Measurements from ENCODE around the gene MMP12.

DNA sequence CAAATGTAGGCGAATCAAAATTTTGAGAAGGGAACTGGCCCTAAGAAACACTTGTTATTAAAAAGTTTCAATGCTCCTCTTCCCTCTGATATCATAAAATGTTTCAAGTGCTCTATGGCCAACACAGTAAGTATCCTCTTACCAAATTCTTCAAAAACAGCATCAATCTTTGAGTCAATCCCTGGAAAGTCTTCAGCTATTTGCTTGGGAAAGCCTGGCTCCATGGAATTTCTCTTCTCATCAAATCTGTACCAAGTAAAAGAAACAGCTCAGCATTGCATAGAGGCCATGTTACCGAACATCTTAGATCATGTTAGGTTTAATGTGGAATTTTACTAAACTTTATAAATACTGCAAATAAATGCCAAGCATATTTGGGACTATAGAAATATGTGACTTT, 37.6 kb downstream of the MMP12 start:
- TF ChIP-seq, protein P1, sequence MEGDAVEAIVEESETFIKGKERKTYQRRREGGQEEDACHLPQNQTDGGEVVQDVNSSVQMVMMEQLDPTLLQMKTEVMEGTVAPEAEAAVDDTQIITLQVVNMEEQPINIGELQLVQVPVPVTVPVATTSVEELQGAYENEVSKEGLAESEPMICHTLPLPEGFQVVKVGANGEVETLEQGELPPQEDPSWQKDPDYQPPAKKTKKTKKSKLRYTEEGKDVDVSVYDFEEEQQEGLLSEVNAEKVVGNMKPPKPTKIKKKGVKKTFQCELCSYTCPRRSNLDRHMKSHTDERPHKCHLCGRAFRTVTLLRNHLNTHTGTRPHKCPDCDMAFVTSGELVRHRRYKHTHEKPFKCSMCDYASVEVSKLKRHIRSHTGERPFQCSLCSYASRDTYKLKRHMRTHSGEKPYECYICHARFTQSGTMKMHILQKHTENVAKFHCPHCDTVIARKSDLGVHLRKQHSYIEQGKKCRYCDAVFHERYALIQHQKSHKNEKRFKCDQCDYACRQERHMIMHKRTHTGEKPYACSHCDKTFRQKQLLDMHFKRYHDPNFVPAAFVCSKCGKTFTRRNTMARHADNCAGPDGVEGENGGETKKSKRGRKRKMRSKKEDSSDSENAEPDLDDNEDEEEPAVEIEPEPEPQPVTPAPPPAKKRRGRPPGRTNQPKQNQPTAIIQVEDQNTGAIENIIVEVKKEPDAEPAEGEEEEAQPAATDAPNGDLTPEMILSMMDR (IDR thresholded peaks at IDR 0.05), result no peak
- no peak for TF ChIP-seq POLR2A (IDR thresholded peaks at IDR 0.05)

Measured in breast epithelium (tissue), 3 donors.